CD14-positive monocyte (primary cell): ENCODE measurements around the gene UBIAD1. TPM values are rescaled to one million over a fixed set of nuclear protein-coding genes. Genes with fewer than 3 reads are reported as not detected.

ENCODE experiments used
- DNase-seq, 3 donors: peaks; one replicate each; pipeline ENCODE4 v3.0.0-alpha.2; 2011 to 2022
- H2AFZ ChIP-seq: 2 replicates; pipeline ENCODE4 v1.6.0; 2012; ENCODE audit warnings: mild to moderate bottlenecking, low read depth, low read length, inconsistent platforms; ENCODE audit not compliant: insufficient read depth, poor library complexity, severe bottlenecking
- H3K27ac ChIP-seq, 2 donors: 1 replicate in 1 of 2; 2 replicates in 1 of 2; pipeline ENCODE4 v1.5.1; 2012 to 2013; ENCODE audit warnings: low read length in 2 of 2, control low read depth in 1 of 2, inconsistent platforms in 1 of 2, low read depth in 1 of 2, mild to moderate bottlenecking in 1 of 2
- H3K27me3 ChIP-seq, 2 donors: one replicate each; pipeline versions ENCODE4 v1.6.0 to v1.6.1; 2011 to 2013; ENCODE audit warnings: low read length in 2 of 2; ENCODE audit not compliant: control insufficient read depth in 2 of 2, insufficient read depth in 2 of 2
- H3K36me3 ChIP-seq, 2 donors: replicated peaks in 1 of 2; 1 replicate in 1 of 2; 2 replicates in 1 of 2; pipeline versions ENCODE4 v1.5.1 to v1.6.1; 2012 to 2013; ENCODE audit warnings: low read length in 2 of 2, control low read depth in 1 of 2, inconsistent platforms in 1 of 2, mild to moderate bottlenecking in 1 of 2; ENCODE audit not compliant: insufficient read depth in 2 of 2, control insufficient read depth in 1 of 2
- H3K4me1 ChIP-seq, 2 donors: 1 replicate in 1 of 2; 2 replicates in 1 of 2; pipeline versions ENCODE4 v1.5.1 to v1.6.1; 2012 to 2013; ENCODE audit warnings: low read length in 2 of 2, control low read depth in 1 of 2, inconsistent platforms in 1 of 2, mild to moderate bottlenecking in 1 of 2, moderate library complexity in 1 of 2; ENCODE audit not compliant: insufficient read depth in 2 of 2, control insufficient read depth in 1 of 2
- H3K4me2 ChIP-seq: replicated peaks from 2 replicates; pipeline ENCODE3; 2012; ENCODE audit warnings: low read length, moderate library complexity, mild to moderate bottlenecking; ENCODE audit not compliant: poor library complexity, severe bottlenecking; ENCODE audit errors: extremely low read depth
- H3K4me3 ChIP-seq, 3 experiments: fragments of 200-600 bp in 1 of 3; sonication (generic) in 1 of 3; replicated peaks in 1 of 3; 1 replicate in 2 of 3; 2 replicates in 1 of 3; pipeline ENCODE4 v1.5.1; 2011 to 2013; ENCODE audit warnings: low read length in 3 of 3, mild to moderate bottlenecking in 3 of 3, control low read depth in 2 of 3, low read depth in 2 of 3, inconsistent platforms in 1 of 3, moderate library complexity in 1 of 3
- H3K79me2 ChIP-seq: 2 replicates; pipeline ENCODE4 v1.6.0; 2012; ENCODE audit warnings: mild to moderate bottlenecking, control low read depth, inconsistent platforms, low read length, moderate library complexity; ENCODE audit not compliant: insufficient read depth
- H3K9ac ChIP-seq: 2 replicates; pipeline ENCODE4 v1.6.0; 2017; ENCODE audit warnings: low read length, mild to moderate bottlenecking; ENCODE audit not compliant: insufficient read depth, poor library complexity, severe bottlenecking
- H3K9me3 ChIP-seq, 2 donors: replicated peaks in 1 of 2; 1 replicate in 1 of 2; 2 replicates in 1 of 2; pipeline versions ENCODE4 v1.5.1 to v1.6.1; 2012 to 2013; ENCODE audit warnings: low read length in 2 of 2, control low read depth in 1 of 2; ENCODE audit not compliant: control insufficient read depth in 1 of 2, insufficient read depth in 1 of 2
- H4K20me1 ChIP-seq: 2 replicates; pipeline ENCODE4 v1.6.0; 2012; ENCODE audit warnings: mild to moderate bottlenecking, low read length, control low read depth, moderate library complexity; ENCODE audit not compliant: insufficient read depth
- H3K27ac Mint-ChIP-seq, 7 donors: one replicate each; pipeline ENCODE4 v1.8.0; 2020; ENCODE audit warnings: mild to moderate bottlenecking in 7 of 7, mixed read lengths in 7 of 7, moderate library complexity in 6 of 7, inconsistent platforms in 2 of 7
- H3K27me3 Mint-ChIP-seq, 3 donors: one replicate each; pipeline ENCODE4 v1.8.0; 2021 to 2022; ENCODE audit warnings: low read depth in 3 of 3, mild to moderate bottlenecking in 3 of 3, mixed read lengths in 3 of 3, moderate library complexity in 3 of 3, inconsistent platforms in 1 of 3
- H3K36me3 Mint-ChIP-seq, 2 donors: one replicate each; pipeline ENCODE4 v1.8.0; 2020; ENCODE audit warnings: mixed read lengths in 2 of 2, inconsistent platforms in 1 of 2, mild to moderate bottlenecking in 1 of 2
- H3K4me1 Mint-ChIP-seq: one replicate; pipeline ENCODE4 v1.8.0; 2020; ENCODE audit warnings: mild to moderate bottlenecking, mixed read lengths
- H3K4me3 Mint-ChIP-seq, 2 donors: one replicate each; pipeline ENCODE4 v1.8.0; 2020; ENCODE audit warnings: mild to moderate bottlenecking in 2 of 2, mixed read lengths in 2 of 2, moderate library complexity in 1 of 2
- H3K9me3 Mint-ChIP-seq, 7 donors: one replicate each; pipeline ENCODE4 v1.8.0; 2020 to 2022; ENCODE audit warnings: mixed read lengths in 7 of 7, mild to moderate bottlenecking in 6 of 7, moderate library complexity in 6 of 7, inconsistent platforms in 2 of 7
- CTCF ChIP-seq: fragments of 200-600 bp; IDR thresholded peaks from one replicate; pipeline ENCODE4 v1.8.0; 2022; ENCODE audit warnings: antibody characterized with exemption, mild to moderate bottlenecking
- WGBS: methylation state at CpG from one replicate; pipeline ENCODE4 v1.1.5; 2013; ENCODE audit warnings: missing lambda C conversion rate; ENCODE audit not compliant: insufficient coverage; 5-methylcytosine and 5-hydroxymethylcytosine counted together
- intact Hi-C, 2 donors: fragments of 100-400 bp; cut with micrococcal nuclease; formaldehyde crosslinking; loops; one replicate each; pipeline versions ENCODE4 v1.15.0 to v1.15.1; 2023
- polyA plus RNA-seq, 3 donors: library from polyadenylated mRNA; depleted of rRNA in 1 of 3; unstranded in 2 of 3; stranded (reverse) in 1 of 3; fragments of 300-500 nt in 2 of 3; fragments of >200 nt in 1 of 3; fragmentation: Illumina TruSeq in 2 of 3; gene quantifications; 1 replicate in 2 of 3; 2 replicates in 1 of 3; pipeline ENCODE4 v1.2.3, GENCODE V29; 2012 to 2021

The UBIAD1 gene
- polyA plus RNA-seq, 3 donors = 4.3 to 10.5 (median 9.8) TPM

GRCh38 chr1:11330411-11330810 lies 57.4 kb downstream of the UBIAD1 start:
- Mint-ChIP-seq H3K4me3 (no peak overlapping the region), H3K36me3 (no peaks in the 10 kb centered on the region), H3K4me1 (no peaks in the 10 kb centered on the region), H3K27me3 (peaks cover 4 to 6% (median 6%) of the 10 kb centered on the region in 3 donors), H3K9me3 (no peaks in the 10 kb centered on the region), H3K27ac (no peak overlapping the region)
- no peaks in the 10 kb centered on the region for H3K79me2 ChIP-seq
- H3K4me3 ChIP-seq = no peak overlapping the region
- no peak overlapping the region for H3K27ac ChIP-seq
- no peaks in the 10 kb centered on the region for H3K27me3 ChIP-seq
- no peak overlapping the region for H2AFZ ChIP-seq
- intact Hi-C loops = no loop called here
- WGBS = 81% methylated on average over 3 of the region's 4 CpGs
- no peaks in the 10 kb centered on the region for H4K20me1 ChIP-seq
- TF ChIP-seq CTCF = no peak
- DNase-seq = no peak
- no peak overlapping the region for H3K4me2 ChIP-seq
- H3K4me1 ChIP-seq = no peaks in the 10 kb centered on the region
- H3K36me3 ChIP-seq = no peaks in the 10 kb centered on the region
- no peak overlapping the region for H3K9ac ChIP-seq
- no peaks in the 10 kb centered on the region for H3K9me3 ChIP-seq

GRCh38 chr1:11331036-11331944 lies 58.3 kb downstream of the UBIAD1 start:
- Mint-ChIP-seq H3K9me3 (no peaks in the 10 kb centered on the region), H3K4me3 (no peak overlapping the region), H3K36me3 (no peaks in the 10 kb centered on the region), H3K27me3 (peaks cover 4 to 6% (median 5%) of the 10 kb centered on the region in 3 donors), H3K4me1 (no peaks in the 10 kb centered on the region), H3K27ac (no peak overlapping the region)
- Histone ChIP-seq H3K27me3 (no peaks in the 10 kb centered on the region), H2AFZ (no peak overlapping the region), H3K4me1 (no peaks in the 10 kb centered on the region), H3K4me2 (no peak overlapping the region), H3K79me2 (no peaks in the 10 kb centered on the region), H3K36me3 (no peaks in the 10 kb centered on the region), H3K27ac (no peak overlapping the region), H4K20me1 (no peaks in the 10 kb centered on the region), H3K9me3 (no peaks in the 10 kb centered on the region), H3K4me3 (no peak overlapping the region), H3K9ac (no peak overlapping the region)
- DNase-seq = no peak
- 85% methylated on average over 10 of the region's 14 CpGs for WGBS
- no peak for TF ChIP-seq CTCF
- intact Hi-C loops = no loop called here
